RWPE1 (cell line): Measurements from ENCODE around the gene ZBTB38.

ENCODE experiments used
- CTCF ChIA-PET: fragments of 350-600 bp; sonication (Branson Sonifier 250); formaldehyde crosslinking; extraction: SDS; loops from one replicate; lab custom pipeline; 2021; lab: Yijun Ruan, JAX
- POLR2A ChIA-PET: fragments of 400-600 bp; formaldehyde crosslinking; extraction: SDS; loops from one replicate; lab custom pipeline; 2020; ENCODE audit warnings: antibody characterized with exemption; ENCODE audit not compliant: low non-redundant PET; lab: Yijun Ruan, JAX
- DNase-seq: peaks from one replicate; pipeline ENCODE4 v3.0.0; 2012; ENCODE audit warnings: low spot score
- H3K27ac ChIP-seq: fragments of 450-650 bp; 2 replicates; pipeline ENCODE4 v1.5.1; 2017
- TF ChIP-seq, protein P1 (sequence below): fragments of 450-650 bp; conservative IDR thresholded peaks from 2 replicates; pipeline ENCODE4 v1.5.1; 2017; ENCODE audit warnings: low read depth, mild to moderate bottlenecking

ZBTB38 gene

DNA sequence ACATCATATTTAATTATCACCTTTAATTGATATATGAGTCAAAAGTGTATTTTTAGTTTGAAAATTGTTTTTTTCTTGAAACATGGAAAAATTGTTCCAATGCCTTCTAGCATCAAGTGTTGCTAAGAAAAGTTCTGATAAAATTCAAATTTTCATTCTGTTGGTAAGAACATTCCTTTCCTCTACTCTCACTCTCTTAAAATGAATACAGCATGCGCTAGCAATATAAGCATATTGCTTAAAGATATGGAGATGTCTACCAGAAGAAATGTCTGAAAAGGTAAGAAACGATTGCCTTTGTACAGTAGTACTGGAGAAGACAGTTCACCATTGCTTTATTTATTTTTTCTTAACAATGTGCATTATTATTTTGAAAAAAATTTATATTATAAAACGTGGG is 17.6 kb upstream of the ZBTB38 start:
- no peak overlapping the region for H3K27ac ChIP-seq
- TF ChIP-seq, protein P1, sequence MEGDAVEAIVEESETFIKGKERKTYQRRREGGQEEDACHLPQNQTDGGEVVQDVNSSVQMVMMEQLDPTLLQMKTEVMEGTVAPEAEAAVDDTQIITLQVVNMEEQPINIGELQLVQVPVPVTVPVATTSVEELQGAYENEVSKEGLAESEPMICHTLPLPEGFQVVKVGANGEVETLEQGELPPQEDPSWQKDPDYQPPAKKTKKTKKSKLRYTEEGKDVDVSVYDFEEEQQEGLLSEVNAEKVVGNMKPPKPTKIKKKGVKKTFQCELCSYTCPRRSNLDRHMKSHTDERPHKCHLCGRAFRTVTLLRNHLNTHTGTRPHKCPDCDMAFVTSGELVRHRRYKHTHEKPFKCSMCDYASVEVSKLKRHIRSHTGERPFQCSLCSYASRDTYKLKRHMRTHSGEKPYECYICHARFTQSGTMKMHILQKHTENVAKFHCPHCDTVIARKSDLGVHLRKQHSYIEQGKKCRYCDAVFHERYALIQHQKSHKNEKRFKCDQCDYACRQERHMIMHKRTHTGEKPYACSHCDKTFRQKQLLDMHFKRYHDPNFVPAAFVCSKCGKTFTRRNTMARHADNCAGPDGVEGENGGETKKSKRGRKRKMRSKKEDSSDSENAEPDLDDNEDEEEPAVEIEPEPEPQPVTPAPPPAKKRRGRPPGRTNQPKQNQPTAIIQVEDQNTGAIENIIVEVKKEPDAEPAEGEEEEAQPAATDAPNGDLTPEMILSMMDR, result no peak
- POLR2A ChIA-PET, result no interaction called here
- no peak for DNase-seq
- CTCF ChIA-PET, result interaction anchor here (0.6 to 1.2 kb wide), 2 partner anchors 10 to 167 kb away, joined by 3 to 5 read pairs; no protein-coding TSS in a partner anchor

DNA sequence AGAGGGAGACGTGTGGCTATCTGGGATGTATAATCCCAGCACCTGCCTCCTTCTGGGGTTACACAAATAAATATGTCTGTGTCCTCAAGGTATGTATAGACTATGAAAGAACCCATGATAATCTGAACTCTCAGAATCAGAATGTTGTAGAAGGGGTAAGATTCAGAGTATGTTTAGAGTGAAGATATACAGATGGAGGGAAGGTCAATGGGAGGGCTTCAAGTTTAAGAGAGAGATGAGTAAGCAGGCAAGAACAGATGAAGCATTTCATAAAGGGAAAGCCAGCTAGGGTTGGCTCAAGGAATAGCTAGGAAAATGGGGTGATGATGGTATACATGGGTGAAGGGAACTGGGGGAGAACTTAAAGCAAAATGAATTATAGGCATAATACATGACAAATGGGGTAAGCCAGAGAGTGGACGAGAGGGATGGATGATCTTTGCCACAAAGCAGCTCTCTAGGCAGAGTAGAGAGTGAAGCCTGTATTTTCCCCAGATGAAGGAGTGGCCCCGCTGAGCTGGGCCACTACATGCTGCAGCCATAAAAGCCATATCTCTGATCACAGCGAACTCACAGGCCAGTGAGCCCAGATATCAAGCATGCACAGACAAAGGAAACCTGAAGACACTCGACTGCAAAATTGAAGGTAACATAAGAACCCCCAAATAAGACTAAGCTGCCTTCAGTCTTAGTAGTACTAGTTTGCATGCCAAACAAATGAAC is 15.9 kb upstream of the ZBTB38 start:
- TF ChIP-seq, protein P1, result no peak
- ChIA-PET CTCF (interaction anchor here (0.6 to 1.0 kb wide), 2 partner anchors 16 to 130 kb away, joined by 5 to 7 read pairs; partner anchors contain the start of gene ZBTB38), POLR2A (no interaction called here)
- DNase-seq, result no peak
- no peak overlapping the region for H3K27ac ChIP-seq

DNA sequence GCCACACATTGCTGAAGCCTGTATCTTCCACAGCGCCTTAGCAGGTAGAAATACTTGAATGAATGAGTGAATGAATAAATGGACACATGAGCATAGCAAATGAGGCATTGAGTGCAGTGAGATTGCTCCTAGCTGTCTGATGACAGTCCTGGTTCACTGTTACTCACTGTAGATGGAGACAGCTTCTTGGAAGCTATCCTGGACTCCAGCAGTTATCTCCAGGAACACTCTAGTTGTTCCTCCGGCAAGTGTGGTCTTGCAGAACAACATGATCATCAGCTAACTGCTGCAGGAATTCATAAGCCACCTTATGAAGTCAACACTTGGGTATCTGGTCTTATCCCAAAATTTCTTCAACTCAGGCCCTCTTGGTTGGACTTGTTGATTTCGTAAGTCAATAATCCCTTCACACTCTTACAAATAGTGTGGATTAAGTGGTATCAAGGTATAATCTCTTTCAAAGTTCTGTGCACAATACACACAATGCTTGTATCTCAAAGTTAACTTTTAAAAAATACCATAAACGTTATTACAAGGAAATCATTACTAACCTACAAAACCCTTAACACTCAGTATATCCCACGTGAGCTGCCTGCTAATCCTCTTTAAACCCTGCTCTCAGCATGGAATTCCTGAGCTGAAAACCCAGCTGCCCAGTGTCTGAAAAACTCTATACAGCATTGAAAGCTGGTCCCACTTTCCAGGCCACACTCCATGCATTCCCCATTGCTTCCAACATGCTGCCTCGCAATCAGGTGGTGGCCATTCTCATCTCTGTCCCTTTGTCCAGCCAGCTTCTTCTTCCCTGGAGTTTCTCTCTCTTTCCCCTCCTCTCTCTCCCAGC is 14.4 kb upstream of the ZBTB38 start:
- DNase-seq, result no peak

DNA sequence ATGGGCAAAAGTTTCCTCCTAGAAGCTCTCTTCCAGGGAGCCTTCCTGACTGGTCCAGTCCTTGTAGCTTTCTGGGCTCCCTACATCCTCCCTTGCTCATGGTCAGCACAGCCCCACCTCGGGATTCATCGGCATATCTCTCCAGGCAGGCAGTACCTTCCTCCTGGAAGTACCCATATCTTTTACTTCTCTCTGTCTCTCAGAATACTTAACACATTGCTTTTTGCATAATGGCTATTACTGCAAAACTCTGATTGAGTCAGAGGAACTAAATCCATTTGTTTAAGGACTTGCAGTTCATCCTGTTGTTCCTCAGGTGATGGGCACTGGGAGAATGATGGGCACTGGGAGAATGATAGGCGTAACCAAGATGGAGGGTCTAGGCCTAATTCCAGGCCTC is 13.8 kb upstream of the ZBTB38 start:
- POLR2A ChIA-PET, result no interaction called here
- no peak for DNase-seq
- CTCF ChIA-PET, result interaction anchor here (1.4 kb wide), 1 partner anchor 76 kb away, joined by 4 read pairs; no protein-coding TSS in a partner anchor
- TF ChIP-seq, protein P1, result no peak
- peak overlapping the region; percentile 36 for H3K27ac ChIP-seq

More for the DNA sequence above, 14.4 kb upstream of the ZBTB38 start:
- TF ChIP-seq, protein P1, result no peak
- ChIA-PET POLR2A (no interaction called here), CTCF (interaction anchor here (1.4 kb wide), 1 partner anchor 76 kb away, joined by 4 read pairs; no protein-coding TSS in a partner anchor)
- H3K27ac ChIP-seq, result peak overlapping the region; percentile 36

DNA sequence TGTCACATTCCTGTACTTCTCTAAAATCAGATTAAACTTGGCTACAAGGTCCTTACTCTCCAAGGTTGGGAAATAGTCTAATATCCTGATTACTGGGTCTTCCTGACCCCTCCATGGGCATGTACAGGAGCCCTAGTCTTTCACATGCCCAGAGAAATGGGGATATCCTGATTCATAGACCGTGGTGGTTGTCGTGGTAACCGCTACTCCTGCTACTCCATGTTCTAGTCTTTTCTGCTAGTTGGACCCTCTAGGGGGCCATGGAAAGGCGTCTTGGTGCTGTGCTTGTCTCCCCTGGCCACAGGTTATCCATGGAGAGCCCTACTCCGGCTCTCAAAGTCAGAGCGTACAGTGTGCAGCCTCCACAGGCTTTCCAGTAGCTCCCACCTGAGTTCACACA is 13.1 kb upstream of the ZBTB38 start:
- POLR2A ChIA-PET, result no interaction called here
- no peak for DNase-seq
- TF ChIP-seq, protein P1, result no peak
- CTCF ChIA-PET, result no interaction called here
- no peak overlapping the region for H3K27ac ChIP-seq

DNA sequence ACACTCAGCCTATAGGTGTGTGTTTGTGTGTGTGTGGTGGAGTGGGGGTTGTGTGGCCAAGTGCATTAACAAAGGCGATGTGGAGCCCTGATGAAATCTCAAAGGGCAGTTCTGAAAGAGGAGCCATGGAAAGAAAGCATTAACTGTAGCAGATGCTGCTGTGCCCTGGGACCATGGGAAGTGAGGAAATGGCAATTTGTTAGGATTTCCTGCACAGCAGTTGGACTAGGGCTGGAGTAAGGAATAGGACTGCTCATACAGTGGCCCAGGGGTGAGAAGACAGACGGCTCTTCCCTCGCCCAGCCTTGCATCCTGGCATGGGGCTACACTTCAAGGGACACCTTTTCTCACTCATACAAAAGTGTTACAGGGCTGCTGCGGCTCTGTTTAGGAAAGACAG is 12.3 kb upstream of the ZBTB38 start:
- H3K27ac ChIP-seq, result no peak overlapping the region
- TF ChIP-seq, protein P1, result no peak
- ChIA-PET POLR2A (no interaction called here), CTCF (no interaction called here)
- no peak for DNase-seq
